ENCODE measurements around the gene SCRN1.

DNA sequence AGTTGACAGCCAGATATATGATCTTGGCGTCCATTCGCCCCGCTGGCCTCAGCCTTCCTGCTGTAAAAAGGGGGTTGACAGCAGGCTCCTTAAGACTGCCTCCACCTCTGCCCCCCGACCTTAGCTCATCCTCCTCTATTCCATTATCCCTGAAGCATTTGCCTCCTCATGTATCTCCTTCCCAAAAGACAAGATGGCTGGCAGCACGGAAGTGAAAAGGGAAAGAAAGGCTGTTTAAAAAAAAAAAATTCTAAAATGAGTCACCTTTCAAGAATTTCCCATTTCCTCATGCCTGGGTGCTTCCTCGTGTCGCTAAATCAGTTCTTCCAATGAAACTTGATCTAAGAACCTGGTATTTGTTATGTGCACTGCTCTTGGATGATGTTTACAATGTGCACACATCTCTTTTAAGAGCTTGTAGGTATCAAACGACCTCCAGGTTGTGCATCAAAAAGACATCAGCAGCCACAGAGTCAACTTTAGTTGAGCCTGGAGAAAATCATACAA is 1.7 kb downstream of the SCRN1 start:
- no peak for TF ChIP-seq SMC3 (IDR thresholded peaks at IDR 0.05; ENCODE audit: low read depth, low read length)
- TF ChIP-seq, protein P1, sequence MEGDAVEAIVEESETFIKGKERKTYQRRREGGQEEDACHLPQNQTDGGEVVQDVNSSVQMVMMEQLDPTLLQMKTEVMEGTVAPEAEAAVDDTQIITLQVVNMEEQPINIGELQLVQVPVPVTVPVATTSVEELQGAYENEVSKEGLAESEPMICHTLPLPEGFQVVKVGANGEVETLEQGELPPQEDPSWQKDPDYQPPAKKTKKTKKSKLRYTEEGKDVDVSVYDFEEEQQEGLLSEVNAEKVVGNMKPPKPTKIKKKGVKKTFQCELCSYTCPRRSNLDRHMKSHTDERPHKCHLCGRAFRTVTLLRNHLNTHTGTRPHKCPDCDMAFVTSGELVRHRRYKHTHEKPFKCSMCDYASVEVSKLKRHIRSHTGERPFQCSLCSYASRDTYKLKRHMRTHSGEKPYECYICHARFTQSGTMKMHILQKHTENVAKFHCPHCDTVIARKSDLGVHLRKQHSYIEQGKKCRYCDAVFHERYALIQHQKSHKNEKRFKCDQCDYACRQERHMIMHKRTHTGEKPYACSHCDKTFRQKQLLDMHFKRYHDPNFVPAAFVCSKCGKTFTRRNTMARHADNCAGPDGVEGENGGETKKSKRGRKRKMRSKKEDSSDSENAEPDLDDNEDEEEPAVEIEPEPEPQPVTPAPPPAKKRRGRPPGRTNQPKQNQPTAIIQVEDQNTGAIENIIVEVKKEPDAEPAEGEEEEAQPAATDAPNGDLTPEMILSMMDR (conservative IDR thresholded peaks at IDR 0.05; ENCODE audit: low read depth, low read length) = no peak
- TF ChIP-seq, protein P2, sequence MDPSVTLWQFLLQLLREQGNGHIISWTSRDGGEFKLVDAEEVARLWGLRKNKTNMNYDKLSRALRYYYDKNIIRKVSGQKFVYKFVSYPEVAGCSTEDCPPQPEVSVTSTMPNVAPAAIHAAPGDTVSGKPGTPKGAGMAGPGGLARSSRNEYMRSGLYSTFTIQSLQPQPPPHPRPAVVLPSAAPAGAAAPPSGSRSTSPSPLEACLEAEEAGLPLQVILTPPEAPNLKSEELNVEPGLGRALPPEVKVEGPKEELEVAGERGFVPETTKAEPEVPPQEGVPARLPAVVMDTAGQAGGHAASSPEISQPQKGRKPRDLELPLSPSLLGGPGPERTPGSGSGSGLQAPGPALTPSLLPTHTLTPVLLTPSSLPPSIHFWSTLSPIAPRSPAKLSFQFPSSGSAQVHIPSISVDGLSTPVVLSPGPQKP (IDR thresholded peaks at IDR 0.05; ENCODE audit: borderline replicate concordance, low read depth, low read length) = no peak

Measured in IMR-90 (cell line).